HL-60 (cell line): Measurements from ENCODE around the gene IFNG-AS1.

Source experiments
- DNase-seq, 2 experiments: peaks; one replicate each; pipeline ENCODE4 v3.0.0-alpha.2; 2010 to 2020; ENCODE audit warnings: low read depth in 1 of 2, low spot score in 1 of 2
- H3K27ac ChIP-seq: fragments of 250-450 bp; sonication (Bioruptor Pico); replicated peaks from 2 replicates; pipeline ENCODE4 v1.5.1; 2020; ENCODE audit warnings: mild to moderate bottlenecking, moderate library complexity
- H3K27me3 ChIP-seq: fragments of 250-450 bp; sonication (Bioruptor Pico); 2 replicates; pipeline ENCODE4 v1.5.1; 2021; ENCODE audit warnings: mild to moderate bottlenecking, moderate library complexity; ENCODE audit not compliant: insufficient read depth, poor library complexity, severe bottlenecking
- H3K4me3 ChIP-seq: replicated peaks from 2 replicates; pipeline ENCODE4 v1.5.1; 2011; ENCODE audit warnings: mild to moderate bottlenecking, control low read depth, low read length; ENCODE audit not compliant: insufficient read depth
- CTCF ChIP-seq: IDR thresholded peaks from one replicate; pipeline ENCODE4 v1.5.1; 2011; ENCODE audit warnings: low read length, control low read depth, inconsistent platforms; ENCODE audit not compliant: insufficient read depth
- GABPA ChIP-seq: IDR thresholded peaks from 2 replicates; pipeline ENCODE4 v1.6.1; 2012; ENCODE audit warnings: low read depth
- POLR2AphosphoS5 ChIP-seq: IDR thresholded peaks from 2 replicates; pipeline ENCODE4 v1.6.1; 2012; ENCODE audit warnings: low read depth
- REST ChIP-seq: IDR thresholded peaks from 2 replicates; pipeline ENCODE4 v1.6.1; 2012; ENCODE audit warnings: low read depth; ENCODE audit not compliant: insufficient replicate concordance
- SPI1 ChIP-seq: IDR thresholded peaks from 2 replicates; pipeline ENCODE4 v1.6.1; 2012; ENCODE audit warnings: low read depth, mild to moderate bottlenecking, borderline replicate concordance

The IFNG-AS1 gene

GRCh38 chr12:68048648-68049297, 59.5 kb downstream of the IFNG-AS1 start:
- Histone ChIP-seq H3K27me3 (no peaks in the 10 kb centered on the region), H3K4me3 (no peak overlapping the region), H3K27ac (no peak overlapping the region)
- TF ChIP-seq SPI1: no peak
- DNase-seq: no peak

GRCh38 chr12:68056300-68056699, 67.1 kb downstream of the IFNG-AS1 start:
- TF ChIP-seq CTCF: no peak
- no peak for TF ChIP-seq POLR2AphosphoS5
- Histone ChIP-seq H3K27me3 (no peaks in the 10 kb centered on the region), H3K27ac (no peak overlapping the region), H3K4me3 (no peak overlapping the region)
- DNase-seq: no peak

GRCh38 chr12:68063900-68064590, 74.8 kb downstream of the IFNG-AS1 start:
- no peak overlapping the region for H3K4me3 ChIP-seq
- no peak overlapping the region for H3K27ac ChIP-seq
- H3K27me3 ChIP-seq: peaks cover 3% of the 10 kb centered on the region
- DNase-seq: no peak
- TF ChIP-seq POLR2AphosphoS5 (no peak), CTCF (no peak), GABPA (no peak), REST (no peak), SPI1 (no peak)

- Histone ChIP-seq H3K27me3 (peaks cover 3% of the 10 kb centered on the region), H3K4me3 (no peak overlapping the region), H3K27ac (no peak overlapping the region)
- no peak for DNase-seq
- no peak for TF ChIP-seq SPI1
- TF ChIP-seq CTCF: no peak
- no peak for TF ChIP-seq REST
Observed at GRCh38 chr12:68065163-68065562, 75.9 kb downstream of the IFNG-AS1 start.
